SK-MEL-5 (cell line): ENCODE results near the gene ANO1. TPM values are rescaled to one million over a fixed set of nuclear protein-coding genes. Genes with fewer than 3 reads are reported as not detected.

Experiments used
- DNase-seq: peaks from one replicate; pipeline ENCODE4 v3.0.0-alpha.2; 2016; ENCODE audit warnings: low read depth, low spot score
- in situ Hi-C: cut with HindIII; loops from 2 replicates; pipeline ENCODE4 v1.10.0; 2016; ENCODE audit warnings: low sequenced_read_pairs, high pct_unique_total_duplicates, low pct_unique_long_range_greater_than_20kb
- total RNA-seq: library from RNA; depleted of rRNA; stranded (reverse); fragments of >200 nt; shearing (Covaris generic); gene quantifications from 2 replicates; pipeline ENCODE4 v1.2.3, GENCODE V29; 2014

ANO1 gene
- total RNA-seq, 1 experiment from 2014 or later, result 1.2 TPM

GRCh38 chr11:70158201-70158600 lies 80.1 kb downstream of the ANO1 start:
- in situ Hi-C loops, result no loop called here
- peak; percentile 94 for DNase-seq

- in situ Hi-C loops, result no loop called here
Observed at GRCh38 chr11:70158757-70159389, 80.8 kb downstream of the ANO1 start.

DNA sequence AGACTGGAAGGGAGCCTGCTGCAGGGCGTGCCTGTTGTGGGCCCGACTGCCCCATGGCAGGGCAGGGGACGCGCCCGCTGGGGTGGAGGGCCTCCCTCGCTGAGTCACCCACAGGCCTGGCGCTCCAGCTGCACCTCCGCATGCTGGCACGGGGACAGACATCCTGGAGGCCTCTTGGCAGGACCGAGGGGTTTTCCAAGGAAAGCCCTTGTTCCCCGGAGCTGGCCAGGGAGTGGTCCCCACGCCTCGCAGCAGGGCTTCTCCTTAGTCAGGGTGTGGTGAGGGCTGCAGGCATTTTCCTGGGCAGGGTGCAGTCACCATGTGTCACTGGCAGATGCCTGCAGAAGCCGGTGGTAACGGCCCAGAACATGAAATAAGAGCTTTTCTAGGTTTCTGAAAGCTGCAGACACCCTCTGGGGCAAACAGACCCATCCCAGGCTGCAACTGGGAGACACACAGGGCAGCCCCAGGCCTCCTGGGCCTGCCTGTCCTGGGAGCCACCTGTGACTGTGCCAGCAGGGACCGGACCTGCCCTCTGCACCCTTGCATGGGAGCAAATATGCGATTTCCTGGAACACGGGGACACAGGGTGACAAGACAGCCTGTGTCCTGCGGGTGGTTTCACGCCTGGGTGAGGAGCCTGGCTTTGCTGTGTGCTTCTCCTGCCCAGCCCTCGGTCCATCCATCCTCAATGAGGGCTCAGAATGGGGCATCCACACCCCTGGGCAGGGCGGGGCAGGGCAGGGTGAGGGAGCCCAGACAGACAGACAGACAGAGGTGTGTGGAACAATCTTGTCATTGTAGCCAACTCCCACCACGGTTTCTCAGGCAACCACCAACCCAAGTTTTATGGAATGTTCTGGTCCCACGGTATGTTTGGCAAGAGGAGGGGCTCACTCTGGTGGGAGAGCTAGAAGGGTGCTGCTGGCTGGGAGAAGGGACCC lies 81.8 kb downstream of the ANO1 start:
- DNase-seq, result no peak
- in situ Hi-C loops, result no loop called here

More at GRCh38 chr11:70158757-70159389, 80.8 kb downstream of the ANO1 start:
- DNase-seq, result no peak

DNA sequence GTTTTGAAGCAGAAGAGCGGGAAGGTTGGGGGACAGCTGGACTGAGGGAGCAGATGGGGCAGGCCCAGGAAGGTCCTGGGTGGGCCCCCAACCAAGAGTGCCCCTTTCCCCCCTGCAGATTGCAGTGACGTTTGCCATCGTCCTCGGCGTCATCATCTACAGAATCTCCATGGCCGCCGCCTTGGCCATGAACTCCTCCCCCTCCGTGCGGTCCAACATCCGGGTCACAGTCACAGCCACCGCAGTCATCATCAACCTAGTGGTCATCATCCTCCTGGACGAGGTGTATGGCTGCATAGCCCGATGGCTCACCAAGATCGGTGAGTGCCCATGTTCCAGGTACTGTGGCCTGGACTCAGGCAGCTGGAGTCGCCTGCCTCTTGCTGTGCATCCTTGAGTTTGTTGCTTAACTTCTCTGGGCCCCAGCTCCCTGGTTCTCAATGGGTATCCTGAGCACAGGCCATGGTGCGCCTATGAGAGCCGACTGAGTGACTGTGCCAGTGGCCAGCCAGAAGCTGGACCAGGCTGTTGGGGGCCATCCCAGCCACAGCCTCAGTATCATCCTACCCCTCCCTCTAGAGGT lies 83.0 kb downstream of the ANO1 start:
- no peak for DNase-seq
- in situ Hi-C loops, result no loop called here

- DNase-seq, result no peak
- in situ Hi-C loops, result no loop called here
Observed at GRCh38 chr11:70164705-70165104, 86.6 kb downstream of the ANO1 start.

- no peak for DNase-seq
- in situ Hi-C loops, result no loop called here
Observed at GRCh38 chr11:70167120-70167519, 89.0 kb downstream of the ANO1 start.

GRCh38 chr11:70167723-70168404 lies 89.7 kb downstream of the ANO1 start:
- no peak for DNase-seq
- in situ Hi-C loops, result no loop called here

- DNase-seq, result no peak
- in situ Hi-C loops, result no loop called here
Observed at GRCh38 chr11:70168405-70168754, 90.3 kb downstream of the ANO1 start.

- no peak for DNase-seq
- in situ Hi-C loops, result no loop called here
Observed at GRCh38 chr11:70169127-70169526, 91.0 kb downstream of the ANO1 start.

DNA sequence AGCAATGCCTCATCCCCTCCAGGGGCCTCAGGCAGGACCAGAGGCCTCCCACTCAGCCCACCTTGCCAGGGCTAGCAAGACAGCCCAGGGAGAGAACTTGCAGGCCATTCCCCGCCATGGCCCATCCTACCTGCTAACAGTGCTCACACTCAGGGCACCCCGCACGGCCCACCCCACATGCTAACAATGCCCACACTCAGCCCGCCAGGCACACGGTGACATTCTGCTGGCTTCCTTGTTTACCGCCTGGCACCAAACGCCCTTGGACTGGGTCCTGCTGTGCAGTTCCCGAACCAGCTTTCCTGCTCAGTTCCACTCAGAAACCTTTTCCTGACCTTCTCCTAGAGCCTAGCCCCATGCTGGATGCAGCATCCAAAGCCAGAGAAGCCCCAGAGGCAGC lies 91.5 kb downstream of the ANO1 start:
- in situ Hi-C loops, result no loop called here

DNA sequence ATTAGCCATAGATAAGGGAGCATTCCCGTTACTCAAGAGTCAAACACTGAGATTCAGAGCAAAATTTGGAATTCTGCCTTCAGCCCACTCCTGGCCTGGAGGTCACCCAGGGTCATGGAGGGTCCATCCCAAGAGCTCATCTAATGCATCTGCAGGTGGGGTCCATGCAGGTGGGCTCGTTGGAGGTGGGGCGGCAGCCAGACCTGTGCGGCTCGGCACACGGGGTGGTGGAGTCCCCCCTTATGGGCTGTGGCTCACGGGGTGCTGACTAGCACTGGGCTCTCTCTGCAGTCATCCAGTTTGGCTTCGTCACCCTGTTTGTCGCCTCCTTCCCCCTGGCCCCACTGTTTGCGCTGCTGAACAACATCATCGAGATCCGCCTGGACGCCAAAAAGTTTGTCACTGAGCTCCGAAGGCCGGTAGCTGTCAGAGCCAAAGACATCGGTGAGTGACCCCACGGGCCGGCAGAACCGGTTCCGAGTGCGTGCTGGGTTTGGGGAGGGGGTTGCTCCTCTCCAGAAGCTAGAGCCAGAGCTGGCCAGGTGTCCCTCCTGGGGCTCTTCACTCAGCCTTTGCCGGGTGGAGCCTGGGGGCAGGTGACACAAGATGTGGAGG lies 92.6 kb downstream of the ANO1 start:
- in situ Hi-C loops, result no loop called here
- no peak for DNase-seq

More for the DNA sequence above, 91.5 kb downstream of the ANO1 start:
- DNase-seq, result no peak

GRCh38 chr11:70173018-70173417 lies 94.9 kb downstream of the ANO1 start:
- in situ Hi-C loops, result no loop called here
- no peak for DNase-seq

- DNase-seq, result no peak
- in situ Hi-C loops, result loop anchor here (25.0 kb wide), 2 partner anchors 162 to 262 kb away; no protein-coding TSS in a partner anchor
Observed at GRCh38 chr11:70174547-70175235, 96.6 kb downstream of the ANO1 start.

DNA sequence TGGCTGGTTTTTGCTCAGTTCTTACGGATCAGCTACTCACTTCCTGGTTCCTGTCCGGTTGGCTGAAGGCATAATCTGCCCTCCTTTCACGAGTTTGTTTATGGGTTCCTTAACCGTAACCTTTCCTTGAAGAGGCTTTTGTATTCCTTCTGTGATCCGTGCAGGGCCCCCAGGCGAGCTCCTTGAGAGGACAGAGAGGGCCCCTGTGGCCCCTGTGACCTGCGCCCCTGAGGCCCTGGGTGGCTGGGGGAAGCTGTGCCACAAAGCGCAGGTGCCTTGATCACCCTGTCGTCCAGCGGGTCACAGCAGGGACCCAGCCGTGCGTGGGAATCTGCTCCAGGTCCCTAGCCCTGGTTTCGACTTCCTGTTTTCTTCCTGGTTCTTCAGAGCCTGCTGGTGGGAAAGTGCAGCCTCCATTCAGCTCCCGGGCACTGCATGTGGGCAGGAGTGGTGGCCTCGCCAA lies 97.2 kb downstream of the ANO1 start:
- DNase-seq, result peak; percentile 81

GRCh38 chr11:70176940-70177689 lies 99.0 kb downstream of the ANO1 start:
- in situ Hi-C loops, result loop anchor here (25.0 kb wide), 2 partner anchors 165 to 265 kb away; no protein-coding TSS in a partner anchor
- peak; percentile 83 for DNase-seq

More for the DNA sequence above, 97.2 kb downstream of the ANO1 start:
- in situ Hi-C loops, result loop anchor here (25.0 kb wide), 2 partner anchors 163 to 263 kb away; no protein-coding TSS in a partner anchor

DNA sequence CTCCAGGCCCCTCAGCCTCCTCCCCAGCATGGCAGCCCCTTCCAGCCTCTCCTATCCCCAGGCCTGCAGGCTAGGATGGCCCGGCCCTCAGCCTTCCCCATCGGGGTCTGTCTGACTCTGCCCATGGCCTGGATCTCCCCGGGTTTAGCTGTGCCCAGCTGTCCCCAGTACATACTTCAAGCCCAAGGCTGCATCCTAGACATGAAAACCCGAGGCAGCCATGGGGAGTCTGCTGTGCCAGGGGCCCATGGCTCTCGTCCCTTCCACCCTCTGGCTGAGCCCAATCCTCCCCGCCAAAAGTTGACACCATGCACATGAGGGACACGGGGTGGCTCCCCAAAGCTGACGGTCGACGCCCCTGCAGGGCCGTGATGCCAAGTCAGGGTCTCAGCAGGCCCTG lies 102.8 kb downstream of the ANO1 start:
- in situ Hi-C loops, result loop anchor here (10.0 to 25.0 kb wide), 3 partner anchors 76 to 269 kb away; no protein-coding TSS in a partner anchor

More for the DNA sequence above, 102.8 kb downstream of the ANO1 start:
- no peak for DNase-seq
